OCI-LY7 (cell line): ENCODE measurements around the gene HTR5A. TPM values are rescaled to one million over a fixed set of nuclear protein-coding genes. Genes with fewer than 3 reads are reported as not detected.

Source experiments
- BruUV-seq: library from RNA; stranded (reverse); fragments of 400-500 nt; replicated peaks from 2 replicates; lab custom pipeline; 2021; lab: Mats Ljungman, UMichigan
- CTCF ChIA-PET: fragments of 300-600 bp; sonication (Branson Sonifier 250); formaldehyde crosslinking; loops from one replicate; lab custom pipeline; 2022; ENCODE audit warnings: antibody characterized with exemption; ENCODE audit not compliant: unreplicated experiment; lab: Charles Lee
- POLR2A ChIA-PET: fragments of 300-600 bp; sonication (Branson Sonifier 250); formaldehyde crosslinking; loops from one replicate; lab custom pipeline; 2022; ENCODE audit warnings: antibody characterized with exemption; lab: Charles Lee
- DNase-seq: peaks from one replicate; pipeline ENCODE4 v3.0.0-alpha.2; 2015; ENCODE audit warnings: low spot score
- H2AFZ ChIP-seq: fragments of 200-600 bp; sonication (generic), shearing (Covaris generic); 2 replicates; pipeline ENCODE4 v1.6.1; 2014; ENCODE audit warnings: mild to moderate bottlenecking, antibody characterized with exemption, low read length, moderate library complexity
- H3K27ac ChIP-seq: fragments of 200-600 bp; sonication (generic); 2 replicates; pipeline ENCODE4 v1.5.1; 2014; ENCODE audit warnings: mixed run types, low read depth, mild to moderate bottlenecking, moderate library complexity, low read length, inconsistent platforms; ENCODE audit not compliant: poor library complexity, severe bottlenecking
- H3K36me3 ChIP-seq: fragments of 200-600 bp; sonication (generic); 2 replicates; pipeline ENCODE4 v1.6.1; 2014; ENCODE audit warnings: mild to moderate bottlenecking, antibody characterized with exemption, low read length, moderate library complexity, mixed read lengths; ENCODE audit not compliant: insufficient read depth
- H3K4me1 ChIP-seq: fragments of 200-600 bp; sonication (generic); 2 replicates; pipeline ENCODE4 v1.5.1; 2014; ENCODE audit warnings: mild to moderate bottlenecking, low read length; ENCODE audit not compliant: insufficient read depth, poor library complexity, severe bottlenecking
- H3K4me2 ChIP-seq: fragments of 200-600 bp; sonication (generic); 2 replicates; pipeline ENCODE4 v1.6.1; 2014; ENCODE audit warnings: mild to moderate bottlenecking, low read length
- H3K4me3 ChIP-seq: fragments of 200-600 bp; sonication (generic); 2 replicates; pipeline ENCODE4 v1.5.1; 2014; ENCODE audit warnings: mild to moderate bottlenecking, low read depth, low read length; ENCODE audit not compliant: poor library complexity, severe bottlenecking
- H3K79me2 ChIP-seq: fragments of 200-600 bp; sonication (generic); 2 replicates; pipeline ENCODE4 v1.6.1; 2016; ENCODE audit warnings: low read depth, mild to moderate bottlenecking, low read length, moderate library complexity, mixed read lengths; ENCODE audit not compliant: insufficient read depth
- H3K9me2 ChIP-seq: fragments of 200-600 bp; sonication (generic); 2 replicates; pipeline ENCODE4 v1.6.1; 2016; ENCODE audit warnings: mild to moderate bottlenecking, low read length, mixed read lengths; ENCODE audit not compliant: insufficient read depth
- H3K9me3 ChIP-seq: fragments of 200-600 bp; sonication (generic); 2 replicates; pipeline ENCODE4 v1.6.1; 2014; ENCODE audit warnings: mild to moderate bottlenecking, mixed run types, low read length, mixed read lengths
- H4K20me1 ChIP-seq: fragments of 200-600 bp; sonication (generic); 2 replicates; pipeline ENCODE4 v1.6.1; 2014; ENCODE audit warnings: mild to moderate bottlenecking, antibody characterized with exemption, low read length, moderate library complexity, mixed read lengths; ENCODE audit not compliant: insufficient read depth
- CTCF ChIP-seq: fragments of 200-600 bp; sonication (generic); conservative IDR thresholded peaks from 2 replicates; pipeline ENCODE4 v1.5.1; 2014; ENCODE audit warnings: mild to moderate bottlenecking, antibody characterized with exemption, low read length, moderate library complexity, mixed read lengths
- EZH2phosphoT487 ChIP-seq: fragments of 200-600 bp; sonication (generic); IDR thresholded peaks from 2 replicates; pipeline ENCODE4 v1.6.1; 2018; ENCODE audit warnings: low read depth, borderline replicate concordance, mild to moderate bottlenecking, mixed run types, antibody characterized with exemption, low read length, moderate library complexity, mixed read lengths
- intact Hi-C: fragments of 100-400 bp; cut with micrococcal nuclease; formaldehyde crosslinking; loops from one replicate; pipeline ENCODE4 v1.10.0; 2022; ENCODE audit not compliant: unreplicated experiment
- total RNA-seq, 2 experiments: library from RNA; depleted of rRNA in 1 of 2; stranded (reverse); fragments of >200 nt in 1 of 2; shearing (Covaris generic) in 1 of 2; gene quantifications; 2 replicates each; pipeline ENCODE4 v1.2.3, GENCODE V29; 2014 to 2022

HTR5A gene
- total RNA-seq, 2 experiments from 2014 or later = not detected

DNA sequence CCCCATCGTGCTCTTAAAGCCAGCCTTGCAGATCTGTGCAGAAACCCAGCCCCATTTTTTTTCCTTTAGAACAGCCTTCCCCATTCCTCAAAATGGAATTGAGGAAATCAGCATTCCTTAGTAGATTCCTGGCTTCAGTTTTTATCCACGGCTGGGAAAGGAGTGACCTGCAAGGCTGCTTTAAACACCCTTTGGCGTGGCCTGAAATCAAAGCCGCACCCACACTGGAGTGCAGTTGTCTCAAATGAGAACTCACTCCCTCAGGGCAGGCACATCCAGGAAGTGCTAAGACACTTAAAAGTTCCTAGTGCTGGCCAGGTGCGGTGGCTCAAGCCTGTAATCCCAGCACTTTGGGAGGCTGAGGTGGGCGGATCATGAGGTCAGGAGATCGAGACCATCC is 34.8 kb downstream of the HTR5A start:
- Histone ChIP-seq H3K9me2 (no peaks in the 10 kb centered on the region), H3K4me2 (no peak overlapping the region), H3K9me3 (no peaks in the 10 kb centered on the region), H3K36me3 (no peaks in the 10 kb centered on the region), H4K20me1 (no peaks in the 10 kb centered on the region), H2AFZ (no peak overlapping the region), H3K4me1 (no peaks in the 10 kb centered on the region), H3K79me2 (no peaks in the 10 kb centered on the region), H3K4me3 (no peak overlapping the region), H3K27ac (no peak overlapping the region)
- DNase-seq = no peak
- POLR2A ChIA-PET = no interaction called here
- BruUV-seq = no TSS peak
- CTCF ChIA-PET = no interaction called here
- intact Hi-C loops = no loop called here
- no peak for TF ChIP-seq EZH2phosphoT487

DNA sequence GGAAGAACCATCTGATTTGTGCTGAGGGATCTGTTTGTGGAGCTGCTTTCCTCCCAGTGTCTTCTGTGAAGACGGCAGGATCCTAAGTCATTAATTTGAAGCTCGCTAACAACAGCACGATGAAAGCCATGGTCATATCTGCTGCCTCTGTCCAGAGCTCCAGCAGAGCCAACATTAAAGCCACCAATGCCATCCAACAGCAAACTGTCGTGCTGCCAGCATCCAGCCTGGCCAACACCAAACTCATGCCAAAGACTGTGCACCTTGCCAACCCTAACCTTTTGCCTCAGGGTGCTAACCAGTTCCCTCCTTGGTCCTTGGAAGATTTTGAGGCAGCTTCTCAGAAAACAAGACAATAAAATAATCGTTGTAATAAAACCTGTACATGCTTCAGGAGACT is 36.2 kb downstream of the HTR5A start:
- no peak for DNase-seq
- Histone ChIP-seq H4K20me1 (no peaks in the 10 kb centered on the region), H2AFZ (no peak overlapping the region), H3K4me2 (no peak overlapping the region), H3K9me3 (no peaks in the 10 kb centered on the region), H3K79me2 (no peaks in the 10 kb centered on the region), H3K4me3 (no peak overlapping the region), H3K36me3 (no peaks in the 10 kb centered on the region), H3K27ac (no peak overlapping the region), H3K9me2 (no peaks in the 10 kb centered on the region), H3K4me1 (no peaks in the 10 kb centered on the region)
- ChIA-PET CTCF (no interaction called here), POLR2A (interaction anchor here (0.5 kb wide), 1 partner anchor 735 kb away, joined by 3 read pairs; no protein-coding TSS in a partner anchor)
- TF ChIP-seq CTCF = no peak
- TF ChIP-seq EZH2phosphoT487 = no peak
- BruUV-seq = no TSS peak
- intact Hi-C loops = no loop called here

DNA sequence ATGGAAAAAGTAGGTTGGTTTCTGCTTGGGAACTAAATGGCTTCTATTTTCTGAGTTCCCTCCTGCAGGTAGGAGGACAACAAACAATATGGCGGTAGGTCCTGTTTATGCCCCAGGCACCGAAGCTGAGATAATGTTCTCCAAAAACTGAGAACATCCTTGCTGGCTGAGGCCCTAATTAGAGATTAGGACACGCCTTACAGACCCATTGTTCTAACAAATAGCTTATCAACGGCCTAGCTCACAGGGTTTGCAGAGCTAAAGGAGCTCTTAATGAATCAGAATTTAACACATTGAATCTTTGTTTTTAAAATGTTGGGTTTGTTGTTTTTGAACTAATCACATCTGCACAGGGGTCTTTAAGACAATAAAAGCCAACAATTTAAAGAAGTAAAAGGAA is 37.0 kb downstream of the HTR5A start:
- ChIA-PET CTCF (no interaction called here), POLR2A (interaction anchor here (0.5 kb wide), 1 partner anchor 734 kb away, joined by 3 read pairs; no protein-coding TSS in a partner anchor)
- intact Hi-C loops = no loop called here
- no peak overlapping the region for H3K4me3 ChIP-seq
- no peaks in the 10 kb centered on the region for H3K4me1 ChIP-seq
- TF ChIP-seq CTCF = no peak
- TF ChIP-seq EZH2phosphoT487 = no peak
- no peaks in the 10 kb centered on the region for H3K79me2 ChIP-seq
- H3K36me3 ChIP-seq = no peaks in the 10 kb centered on the region
- no peaks in the 10 kb centered on the region for H3K9me3 ChIP-seq
- BruUV-seq = no TSS peak
- H3K27ac ChIP-seq = no peak overlapping the region
- H2AFZ ChIP-seq = no peak overlapping the region
- H3K9me2 ChIP-seq = no peaks in the 10 kb centered on the region
- H3K4me2 ChIP-seq = no peak overlapping the region
- H4K20me1 ChIP-seq = no peaks in the 10 kb centered on the region
- DNase-seq = no peak
